RPMI7951 (cell line): ENCODE measurements around the gene PAX7. TPM values are rescaled to one million over a fixed set of nuclear protein-coding genes. Genes with fewer than 3 reads are reported as not detected.

Experiments used
- DNase-seq: peaks from one replicate; pipeline ENCODE4 v3.0.0-alpha.2; 2012; ENCODE audit warnings: low read depth
- total RNA-seq: library from RNA; depleted of rRNA; stranded (reverse); fragments of >200 nt; shearing (Covaris generic); gene quantifications from 2 replicates; pipeline ENCODE4 v1.2.3, GENCODE V29; 2014; rRNA removed

The PAX7 gene
- total RNA-seq, 1 experiment from 2014 or later = not detected

- DNase-seq = no peak
Measured at GRCh38 chr1:18795002-18795689, 164.5 kb downstream of the PAX7 start.

- DNase-seq = no peak
Measured at GRCh38 chr1:18796950-18797349, 166.3 kb downstream of the PAX7 start.

Other genes with a start within 250 kb of the PAX7 start
- not detected in 2 replicates for gene KLHDC7A, start 149.9 kb upstream of the PAX7 start, total RNA-seq
- gene TAS1R2, start 228.8 kb downstream of the PAX7 start, total RNA-seq = not detected in 2 replicates